GM20431 (cell line): ENCODE results near the gene B3GLCT.

ENCODE experiments used
- in situ Hi-C: fragments of 300-500 bp; cut with MseI, MboI; formaldehyde crosslinking; loops from one replicate; pipeline ENCODE4 v1.15.0; 2020; ENCODE audit warnings: low sequenced_read_pairs; ENCODE audit not compliant: unreplicated experiment

B3GLCT gene

GRCh38 chr13:31261241-31261640 lies 61.5 kb downstream of the B3GLCT start:
- in situ Hi-C loops = no loop called here

- in situ Hi-C loops = no loop called here
Measured at GRCh38 chr13:31263346-31263745, 63.6 kb downstream of the B3GLCT start.

- in situ Hi-C loops = no loop called here
Measured at GRCh38 chr13:31264151-31264550, 64.4 kb downstream of the B3GLCT start.

GRCh38 chr13:31267126-31267784 lies 67.5 kb downstream of the B3GLCT start:
- in situ Hi-C loops = no loop called here

GRCh38 chr13:31274390-31274789 lies 74.6 kb downstream of the B3GLCT start:
- in situ Hi-C loops = no loop called here

GRCh38 chr13:31276421-31276820 lies 76.6 kb downstream of the B3GLCT start:
- in situ Hi-C loops = no loop called here

- in situ Hi-C loops = no loop called here
Measured at GRCh38 chr13:31278869-31279268, 79.1 kb downstream of the B3GLCT start.

- in situ Hi-C loops = no loop called here
Measured at GRCh38 chr13:31282741-31283455, 83.1 kb downstream of the B3GLCT start.

GRCh38 chr13:31286930-31287329 lies 87.2 kb downstream of the B3GLCT start:
- in situ Hi-C loops = no loop called here

GRCh38 chr13:31301119-31301518 lies 101.3 kb downstream of the B3GLCT start:
- in situ Hi-C loops = no loop called here

GRCh38 chr13:31310356-31310755 lies 110.6 kb downstream of the B3GLCT start:
- in situ Hi-C loops = no loop called here

- in situ Hi-C loops = no loop called here
Measured at GRCh38 chr13:31310786-31311185, 111.0 kb downstream of the B3GLCT start.

GRCh38 chr13:31311921-31312320 lies 112.1 kb downstream of the B3GLCT start:
- in situ Hi-C loops = no loop called here

GRCh38 chr13:31314961-31315360 lies 115.2 kb downstream of the B3GLCT start:
- in situ Hi-C loops = no loop called here

- in situ Hi-C loops = no loop called here
Measured at GRCh38 chr13:31320946-31321345, 121.2 kb downstream of the B3GLCT start.

GRCh38 chr13:31321457-31321856 lies 121.7 kb downstream of the B3GLCT start:
- in situ Hi-C loops = no loop called here

GRCh38 chr13:31322026-31322425 lies 122.3 kb downstream of the B3GLCT start:
- in situ Hi-C loops = no loop called here

- in situ Hi-C loops = no loop called here
Measured at GRCh38 chr13:31322702-31323405, 123.1 kb downstream of the B3GLCT start.

- in situ Hi-C loops = no loop called here
Measured at GRCh38 chr13:31327182-31327860, 127.5 kb downstream of the B3GLCT start.

GRCh38 chr13:31328549-31329235 lies 128.9 kb downstream of the B3GLCT start:
- in situ Hi-C loops = no loop called here
